ENCODE results near the gene SPRY4. TPM values are rescaled to one million over a fixed set of nuclear protein-coding genes. Genes with fewer than 3 reads are reported as not detected.

The SPRY4 gene
- total and polyA plus RNA-seq, 2 of the 13 experiments (the other 11 are each of a cell fraction or from before 2014, with no cell fraction given): 8.9 to 17.8 TPM

GRCh38 chr5:142356716-142357468, 32.1 kb upstream of the SPRY4 start (continued):
- TF ChIP-seq DZIP1 (CRISPR knock-in tag; IDR thresholded peaks at IDR 0.05) (no peak), CBFB (CRISPR knock-in tag; IDR thresholded peaks at IDR 0.05) (peak; percentile 77), CCDC6 (CRISPR knock-in tag; IDR thresholded peaks at IDR 0.05) (0 out of 2 replicates have a peak, but pooled peaks have one; percentile 23), ARID5B (CRISPR knock-in tag; IDR thresholded peaks at IDR 0.05) (peak; percentile 58; the same call in 1 of the 2 replicates), ZNF770 (CRISPR knock-in tag; IDR thresholded peaks at IDR 0.05) (peak; percentile 9; the same call in 1 of the 2 replicates), MEF2D (CRISPR knock-in tag; IDR thresholded peaks at IDR 0.05) (peak; percentile 32; the same call in 1 of the 2 replicates), ZSCAN20 (CRISPR knock-in tag; IDR thresholded peaks at IDR 0.05; ENCODE audit: borderline replicate concordance) (peak; percentile 88; the same call in 1 of the 2 replicates), ZNF280D (CRISPR knock-in tag; IDR thresholded peaks at IDR 0.05) (no peak), ZFX (CRISPR knock-in tag; IDR thresholded peaks at IDR 0.05; ENCODE audit: low read depth) (peak; percentile 51), GZF1 (CRISPR knock-in tag; IDR thresholded peaks at IDR 0.05) (no peak), STAT5B (CRISPR knock-in tag; IDR thresholded peaks at IDR 0.05) (0 out of 2 replicates have a peak, but pooled peaks have one; percentile 38), THAP9 (CRISPR knock-in tag; IDR thresholded peaks at IDR 0.05; ENCODE audit: borderline replicate concordance) (0 out of 2 replicates have a peak, but pooled peaks have one; percentile 25)

Data from HepG2 (cell line).